PC-3 (cell line): ENCODE data around the gene PANK1. TPM values are rescaled to one million over a fixed set of nuclear protein-coding genes. Genes with fewer than 3 reads are reported as not detected.
A peak's percentile ranks its signal among the peaks of the same experiment; 100 is the strongest.

ENCODE experiments used
- ATAC-seq: fragments of 200-7000 bp; cut with Tn5 transposase; 2 replicates; pipeline ENCODE4 v1.9.1; 2020; ENCODE audit warnings: mild to moderate bottlenecking, moderate library complexity
- BruUV-seq: library from RNA; stranded (reverse); fragments of 400-500 nt; replicated peaks from 2 replicates; lab custom pipeline; 2021; lab: Mats Ljungman, UMichigan
- CTCF ChIA-PET: fragments of 300-600 bp; sonication (Branson Sonifier 250); formaldehyde crosslinking; loops from one replicate; lab custom pipeline; 2022; ENCODE audit warnings: antibody characterized with exemption; lab: Charles Lee
- POLR2A ChIA-PET: fragments of 300-600 bp; sonication (Branson Sonifier 250); formaldehyde crosslinking; loops from one replicate; lab custom pipeline; 2022; ENCODE audit warnings: antibody characterized with exemption; ENCODE audit not compliant: unreplicated experiment; lab: Charles Lee
- DNase-seq: peaks from one replicate; pipeline ENCODE4 v3.0.0-alpha.2; 2015
- H2AFZ ChIP-seq: fragments of 300-600 bp; sonication (generic); 2 replicates; pipeline ENCODE4 v1.6.0; 2016; ENCODE audit warnings: antibody characterized with exemption, low read length
- H3F3A ChIP-seq: fragments of 300-600 bp; sonication (generic); one replicate; pipeline ENCODE4 v1.6.0; 2017; ENCODE audit warnings: antibody characterized with exemption, low read length, control low read depth, mild to moderate bottlenecking; ENCODE audit not compliant: unreplicated experiment
- H3K27ac ChIP-seq: fragments of 300-600 bp; sonication (generic); 2 replicates; pipeline ENCODE4 v1.5.1; 2016; ENCODE audit warnings: mild to moderate bottlenecking, low read length
- H3K27me3 ChIP-seq: fragments of 300-600 bp; sonication (generic); 2 replicates; pipeline ENCODE4 v1.6.1; 2016; ENCODE audit warnings: low read length, mixed read lengths
- H3K36me3 ChIP-seq: fragments of 300-600 bp; sonication (generic); 2 replicates; pipeline ENCODE4 v1.6.1; 2016; ENCODE audit warnings: low read depth, mixed run types, low read length, mixed read lengths
- H3K4me1 ChIP-seq: fragments of 300-600 bp; sonication (generic); 2 replicates; pipeline ENCODE4 v1.5.1; 2016; ENCODE audit warnings: low read length; ENCODE audit not compliant: insufficient read depth
- H3K4me2 ChIP-seq: fragments of 300-600 bp; sonication (generic); 2 replicates; pipeline ENCODE4 v1.6.0; 2016; ENCODE audit warnings: low read length
- H3K4me3 ChIP-seq: fragments of 300-600 bp; sonication (generic); 2 replicates; pipeline ENCODE4 v1.5.1; 2016; ENCODE audit warnings: mild to moderate bottlenecking, low read length, mixed read lengths
- H3K79me2 ChIP-seq: fragments of 300-600 bp; sonication (generic); 2 replicates; pipeline ENCODE4 v1.6.1; 2017; ENCODE audit warnings: low read length, mixed read lengths
- H3K9ac ChIP-seq: fragments of 300-600 bp; sonication (generic); 2 replicates; pipeline ENCODE4 v1.6.0; 2016; ENCODE audit warnings: mild to moderate bottlenecking, low read length
- H3K9me2 ChIP-seq: fragments of 300-600 bp; sonication (generic); replicated peaks from 2 replicates; pipeline ENCODE4 v1.6.1; 2016; ENCODE audit warnings: mixed run types, low read length, mixed read lengths
- H3K9me3 ChIP-seq: fragments of 300-600 bp; sonication (generic); 2 replicates; pipeline ENCODE4 v1.6.1; 2016; ENCODE audit warnings: low read length, mixed read lengths
- H4K20me1 ChIP-seq: fragments of 300-600 bp; sonication (generic); 2 replicates; pipeline ENCODE4 v1.6.1; 2016; ENCODE audit warnings: low read length, mixed read lengths
- CTCF ChIP-seq: fragments of 300-600 bp; sonication (generic); conservative IDR thresholded peaks from 2 replicates; pipeline ENCODE4 v1.5.1; 2017; ENCODE audit warnings: antibody characterized with exemption, low read depth, mild to moderate bottlenecking, low read length
- EZH2 ChIP-seq: fragments of 300-600 bp; sonication (generic); IDR thresholded peaks from one replicate; pipeline ENCODE4 v1.6.1; 2017; ENCODE audit warnings: antibody characterized with exemption, mild to moderate bottlenecking, low read length; ENCODE audit not compliant: unreplicated experiment
- EZH2phosphoT487 ChIP-seq: fragments of 300-600 bp; sonication (generic); IDR thresholded peaks from 2 replicates; pipeline ENCODE4 v1.6.1; 2018; ENCODE audit warnings: mild to moderate bottlenecking, antibody characterized with exemption, low read length, borderline replicate concordance
- intact Hi-C: fragments of 100-400 bp; cut with micrococcal nuclease; formaldehyde crosslinking; loops from 2 replicates; pipeline ENCODE4 v1.9.0; 2023
- total RNA-seq: library from RNA; depleted of rRNA; stranded (reverse); fragments of >200 nt; gene quantifications from 2 replicates; pipeline ENCODE4 v1.2.3, GENCODE V29; 2014

Gene PANK1
- total RNA-seq, 1 experiment from 2014 or later: 3.9 TPM

GRCh38 chr10:89645742-89646172 is 715 bp upstream of the PANK1 start:
- H2AFZ ChIP-seq: peak overlapping the region; percentile 92
- H3F3A ChIP-seq: no peaks in the 10 kb centered on the region
- ATAC-seq (no peak), DNase-seq (no peak)
- ChIA-PET CTCF (no interaction called here), POLR2A (no interaction called here)
- intact Hi-C loops: loop anchor here (1.0 kb wide), 1 partner anchor 56 kb away; the partner anchor contains the start of gene KIF20B
- no TSS peak for BruUV-seq
- no peaks in the 10 kb centered on the region for H3K9me2 ChIP-seq
- H3K4me2 ChIP-seq: peak overlapping the region; percentile 84
- no peak for TF ChIP-seq EZH2phosphoT487
- no peak for TF ChIP-seq CTCF
- TF ChIP-seq EZH2: no peak
- H4K20me1 ChIP-seq: no peaks in the 10 kb centered on the region
- H3K27ac ChIP-seq: peak overlapping the region; percentile 42
- H3K79me2 ChIP-seq: peaks cover 29% of the 10 kb centered on the region
- peak overlapping the region; percentile 74 for H3K9ac ChIP-seq
- H3K36me3 ChIP-seq: no peaks in the 10 kb centered on the region
- H3K4me1 ChIP-seq: peaks cover 21% of the 10 kb centered on the region
- H3K27me3 ChIP-seq: no peaks in the 10 kb centered on the region
- H3K4me3 ChIP-seq: peak overlapping the region; percentile 70
- no peaks in the 10 kb centered on the region for H3K9me3 ChIP-seq

GRCh38 chr10:89644691-89644966 is 413 bp downstream of the PANK1 start:
- no peak for DNase-seq
- Histone ChIP-seq H3K36me3 (no peaks in the 10 kb centered on the region), H3K27ac (0 out of 2 replicates have a peak overlapping the region, but pooled peaks have one; percentile 15), H3K4me2 (peak overlapping the region; percentile 84), H3K9ac (peak overlapping the region; percentile 74), H3F3A (no peaks in the 10 kb centered on the region), H3K9me3 (no peaks in the 10 kb centered on the region), H3K9me2 (no peaks in the 10 kb centered on the region), H3K4me3 (peak overlapping the region; percentile 70), H3K27me3 (no peaks in the 10 kb centered on the region), H3K4me1 (peaks cover 21% of the 10 kb centered on the region), H3K79me2 (peaks cover 40% of the 10 kb centered on the region), H2AFZ (peak overlapping the region; percentile 92), H4K20me1 (no peaks in the 10 kb centered on the region)
- no TSS peak for BruUV-seq
- POLR2A ChIA-PET: interaction anchor here (0.6 kb wide), 1 partner anchor 879 kb away, joined by 3 read pairs; no protein-coding TSS in a partner anchor
- intact Hi-C loops: loop anchor here (1.0 kb wide), 1 partner anchor 218 kb away; no protein-coding TSS in a partner anchor
- CTCF ChIA-PET: no interaction called here
- TF ChIP-seq EZH2phosphoT487 (no peak), EZH2 (no peak), CTCF (no peak)
- ATAC-seq: peak; percentile 31

GRCh38 chr10:89643812-89644690 is 991 bp downstream of the PANK1 start:
- Histone ChIP-seq H3F3A (no peaks in the 10 kb centered on the region), H3K4me3 (peak overlapping the region; percentile 70), H4K20me1 (no peaks in the 10 kb centered on the region), H3K4me2 (peak overlapping the region; percentile 84), H3K27me3 (no peaks in the 10 kb centered on the region), H3K9me3 (no peaks in the 10 kb centered on the region), H3K36me3 (no peaks in the 10 kb centered on the region), H2AFZ (peak overlapping the region; percentile 92), H3K27ac (peak overlapping the region; percentile 15; the same call in 1 of the 2 replicates), H3K4me1 (peaks cover 21% of the 10 kb centered on the region), H3K9ac (peak overlapping the region; percentile 74), H3K79me2 (peaks cover 46% of the 10 kb centered on the region), H3K9me2 (no peaks in the 10 kb centered on the region)
- ATAC-seq: peak; percentile 77
- ChIA-PET CTCF (interaction anchor here (0.7 kb wide), 1 partner anchor 806 kb away, joined by 3 read pairs; no protein-coding TSS in a partner anchor), POLR2A (interaction anchor here (0.5 to 0.7 kb wide), 4 partner anchors 39 to 880 kb away, joined by 3 to 4 read pairs (median 3); no protein-coding TSS in a partner anchor)
- intact Hi-C loops: loop anchor here (1.0 kb wide), 1 partner anchor 218 kb away; no protein-coding TSS in a partner anchor
- BruUV-seq: no TSS peak
- DNase-seq: peak; percentile 94
- no peak for TF ChIP-seq EZH2phosphoT487
- TF ChIP-seq CTCF: no peak
- no peak for TF ChIP-seq EZH2
